ENCODE results near the gene F2.
"Not testable (repeated sequence)": the region's sequence is repeated elsewhere in the genome, so short reads cannot be mapped to it uniquely, and the experiment has no call there.

Gene F2

DNA sequence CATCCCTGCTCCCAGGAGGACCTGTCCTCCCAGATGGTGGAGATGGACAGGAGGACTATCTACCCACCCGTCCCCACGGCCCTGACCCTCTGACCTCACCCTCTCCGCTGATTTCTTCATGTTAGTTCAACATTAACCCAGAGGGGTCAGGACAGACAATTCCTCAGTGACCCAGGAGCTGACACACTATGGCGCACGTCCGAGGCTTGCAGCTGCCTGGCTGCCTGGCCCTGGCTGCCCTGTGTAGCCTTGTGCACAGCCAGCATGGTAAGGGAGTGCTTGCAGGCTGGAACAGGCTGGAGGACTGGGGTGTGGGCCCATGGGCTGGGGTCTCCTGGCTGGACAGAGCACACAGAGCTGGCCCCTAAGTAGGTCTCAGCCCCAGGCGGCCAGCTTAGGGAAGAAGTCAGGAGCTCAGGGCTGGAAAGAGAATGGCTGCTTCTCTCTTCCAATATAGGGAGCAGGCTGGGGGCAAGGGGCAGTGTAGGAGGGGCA is at the start of gene F2:
Gene F2, plus strand, starts transcription at position 166 of the 495 bp plus-strand sequence. Its CDS starts 23 bp downstream, at position 189.
- Histone ChIP-seq H3K9ac (ENCODE audit: low read depth, low read length, poor library complexity, severe bottlenecking) (no peak within 1 kb of the TSS), H3K79me2 (ENCODE audit: insufficient read depth, low read length) (no peaks in the 10 kb centered on the region), H2AFZ (ENCODE audit: low read length) (peak within 1 kb of the TSS; percentile 91), H3F3A (ENCODE audit: low read depth) (no peaks in the 10 kb centered on the region), H3K9me2 (replicated peaks; ENCODE audit: low read depth, low read length) (no peaks in the 10 kb centered on the region), H3K9me3 (ENCODE audit: insufficient read depth, low read depth, low read length) (no peaks in the 10 kb centered on the region), H3K4me2 (ENCODE audit: low read depth, low read length, poor library complexity, severe bottlenecking) (peak within 1 kb of the TSS; percentile 29), H3K4me1 (ENCODE audit: insufficient read depth, low read length, poor library complexity, severe bottlenecking) (peaks cover 15% of the 10 kb centered on the region), H3K36me3 (ENCODE audit: insufficient read depth, low read length) (no peaks in the 10 kb centered on the region), H4K20me1 (ENCODE audit: insufficient read depth, low read length, poor library complexity, severe bottlenecking) (no peaks in the 10 kb centered on the region), H3K27me3 (ENCODE audit: insufficient read depth, low read length, poor library complexity, severe bottlenecking) (no peaks in the 10 kb centered on the region), H3K4me3 (ENCODE audit: low read length, poor library complexity, severe bottlenecking) (no peak within 1 kb of the TSS)
- TF ChIP-seq, protein P1, sequence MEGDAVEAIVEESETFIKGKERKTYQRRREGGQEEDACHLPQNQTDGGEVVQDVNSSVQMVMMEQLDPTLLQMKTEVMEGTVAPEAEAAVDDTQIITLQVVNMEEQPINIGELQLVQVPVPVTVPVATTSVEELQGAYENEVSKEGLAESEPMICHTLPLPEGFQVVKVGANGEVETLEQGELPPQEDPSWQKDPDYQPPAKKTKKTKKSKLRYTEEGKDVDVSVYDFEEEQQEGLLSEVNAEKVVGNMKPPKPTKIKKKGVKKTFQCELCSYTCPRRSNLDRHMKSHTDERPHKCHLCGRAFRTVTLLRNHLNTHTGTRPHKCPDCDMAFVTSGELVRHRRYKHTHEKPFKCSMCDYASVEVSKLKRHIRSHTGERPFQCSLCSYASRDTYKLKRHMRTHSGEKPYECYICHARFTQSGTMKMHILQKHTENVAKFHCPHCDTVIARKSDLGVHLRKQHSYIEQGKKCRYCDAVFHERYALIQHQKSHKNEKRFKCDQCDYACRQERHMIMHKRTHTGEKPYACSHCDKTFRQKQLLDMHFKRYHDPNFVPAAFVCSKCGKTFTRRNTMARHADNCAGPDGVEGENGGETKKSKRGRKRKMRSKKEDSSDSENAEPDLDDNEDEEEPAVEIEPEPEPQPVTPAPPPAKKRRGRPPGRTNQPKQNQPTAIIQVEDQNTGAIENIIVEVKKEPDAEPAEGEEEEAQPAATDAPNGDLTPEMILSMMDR (conservative IDR thresholded peaks at IDR 0.05; ENCODE audit: low read length), result no peak
- TF ChIP-seq EZH2phosphoT487 (IDR thresholded peaks at IDR 0.05; ENCODE audit: borderline replicate concordance), result no peak

GRCh38 chr11:46669711-46670139 is 49.3 kb upstream of the F2 start:
- Histone ChIP-seq H3K9me2 (replicated peaks; ENCODE audit: low read depth, low read length) (no peaks in the 10 kb centered on the region), H2AFZ (ENCODE audit: low read length) (no peak overlapping the region), H3K9ac (ENCODE audit: low read depth, low read length, poor library complexity, severe bottlenecking) (peak overlapping the region; percentile 65), H3K36me3 (ENCODE audit: insufficient read depth, low read length) (peaks cover 51% of the 10 kb centered on the region; the same call in 1 of the 2 replicates), H3K4me2 (ENCODE audit: low read depth, low read length, poor library complexity, severe bottlenecking) (peak overlapping the region; percentile 75), H3K27me3 (ENCODE audit: insufficient read depth, low read length, poor library complexity, severe bottlenecking) (no peaks in the 10 kb centered on the region), H3K9me3 (ENCODE audit: insufficient read depth, low read depth, low read length) (no peaks in the 10 kb centered on the region), H3K4me1 (ENCODE audit: insufficient read depth, low read length, poor library complexity, severe bottlenecking) (peaks cover 67% of the 10 kb centered on the region), H3F3A (ENCODE audit: low read depth) (peaks cover 24% of the 10 kb centered on the region), H4K20me1 (ENCODE audit: insufficient read depth, low read length, poor library complexity, severe bottlenecking) (no peaks in the 10 kb centered on the region), H3K79me2 (ENCODE audit: insufficient read depth, low read length) (peaks cover 8% of the 10 kb centered on the region; the same call in 1 of the 2 replicates), H3K4me3 (ENCODE audit: low read length, poor library complexity, severe bottlenecking) (no peak overlapping the region)
- TF ChIP-seq EZH2phosphoT487 (IDR thresholded peaks at IDR 0.05; ENCODE audit: borderline replicate concordance), result no peak
- TF ChIP-seq, protein P1 (conservative IDR thresholded peaks at IDR 0.05; ENCODE audit: low read length), result peak; percentile 80

- H3K27me3 ChIP-seq (ENCODE audit: insufficient read depth, low read length, poor library complexity, severe bottlenecking); H3K9me3 ChIP-seq (ENCODE audit: insufficient read depth, low read depth, low read length); H2AFZ ChIP-seq (ENCODE audit: low read length); H3K79me2 ChIP-seq (ENCODE audit: insufficient read depth, low read length); H4K20me1 ChIP-seq (ENCODE audit: insufficient read depth, low read length, poor library complexity, severe bottlenecking); H3K9me2 ChIP-seq (replicated peaks; ENCODE audit: low read depth, low read length): not testable (repeated sequence)
- Histone ChIP-seq H3K36me3 (ENCODE audit: insufficient read depth, low read length) (peaks cover 43% of the 10 kb centered on the region; the same call in 1 of the 2 replicates), H3K4me3 (ENCODE audit: low read length, poor library complexity, severe bottlenecking) (peak overlapping the region; percentile 46), H3K4me1 (ENCODE audit: insufficient read depth, low read length, poor library complexity, severe bottlenecking) (peaks cover 75% of the 10 kb centered on the region), H3F3A (ENCODE audit: low read depth) (peaks cover 31% of the 10 kb centered on the region), H3K9ac (ENCODE audit: low read depth, low read length, poor library complexity, severe bottlenecking) (peak overlapping the region; percentile 65), H3K4me2 (ENCODE audit: low read depth, low read length, poor library complexity, severe bottlenecking) (peak overlapping the region; percentile 75)
Measured at GRCh38 chr11:46670521-46670920, 48.5 kb upstream of the F2 start.

GRCh38 chr11:46671958-46672315 is 47.1 kb upstream of the F2 start:
- Histone ChIP-seq H3K9me2 (replicated peaks; ENCODE audit: low read depth, low read length) (no peaks in the 10 kb centered on the region), H3K27me3 (ENCODE audit: insufficient read depth, low read length, poor library complexity, severe bottlenecking) (no peaks in the 10 kb centered on the region), H2AFZ (ENCODE audit: low read length) (no peak overlapping the region), H3K79me2 (ENCODE audit: insufficient read depth, low read length) (peaks cover 8% of the 10 kb centered on the region; the same call in 1 of the 2 replicates), H3K36me3 (ENCODE audit: insufficient read depth, low read length) (peaks cover 44% of the 10 kb centered on the region; the same call in 1 of the 2 replicates), H3K9me3 (ENCODE audit: insufficient read depth, low read depth, low read length) (no peaks in the 10 kb centered on the region), H3K4me3 (ENCODE audit: low read length, poor library complexity, severe bottlenecking) (peak overlapping the region; percentile 57), H3K4me1 (ENCODE audit: insufficient read depth, low read length, poor library complexity, severe bottlenecking) (peaks cover 79% of the 10 kb centered on the region), H3K4me2 (ENCODE audit: low read depth, low read length, poor library complexity, severe bottlenecking) (peak overlapping the region; percentile 75), H3F3A (ENCODE audit: low read depth) (peaks cover 35% of the 10 kb centered on the region), H4K20me1 (ENCODE audit: insufficient read depth, low read length, poor library complexity, severe bottlenecking) (no peaks in the 10 kb centered on the region), H3K9ac (ENCODE audit: low read depth, low read length, poor library complexity, severe bottlenecking) (peak overlapping the region; percentile 76)
- no peak for TF ChIP-seq EZH2phosphoT487 (IDR thresholded peaks at IDR 0.05; ENCODE audit: borderline replicate concordance)
- TF ChIP-seq, protein P1 (conservative IDR thresholded peaks at IDR 0.05; ENCODE audit: low read length), result no peak

All from Loucy (cell line).